Choroid plexus epithelial cell (primary cell): Measurements from ENCODE around the gene ADAM8.

Source experiments
- DNase-seq: peaks from one replicate; pipeline ENCODE4 v3.0.0-alpha.2; 2010; ENCODE audit warnings: low read depth
- H3K4me3 ChIP-seq: 2 replicates; pipeline ENCODE4 v1.5.1; 2011; ENCODE audit warnings: low read depth, mild to moderate bottlenecking, control low read depth, low read length, moderate library complexity
- CTCF ChIP-seq: conservative IDR thresholded peaks from 2 replicates; pipeline ENCODE4 v1.5.1; 2011; ENCODE audit warnings: low read depth, mild to moderate bottlenecking, control low read depth, inconsistent platforms, low read length, moderate library complexity

Gene ADAM8

GRCh38 chr10:133299224-133299623 is 22.6 kb upstream of the ADAM8 start:
- H3K4me3 ChIP-seq: no peak overlapping the region
- TF ChIP-seq CTCF: no peak
- DNase-seq: no peak

- no peak for TF ChIP-seq CTCF
- no peak for DNase-seq
- no peak overlapping the region for H3K4me3 ChIP-seq
These were observed 21.8 kb upstream of the ADAM8 start for GRCh38 chr10:133298466-133298865.

GRCh38 chr10:133297504-133297903 is 20.8 kb upstream of the ADAM8 start:
- TF ChIP-seq CTCF: no peak
- no peak for DNase-seq
- H3K4me3 ChIP-seq: no peak overlapping the region

GRCh38 chr10:133295426-133296320 is 19.0 kb upstream of the ADAM8 start:
- H3K4me3 ChIP-seq: no peak overlapping the region
- no peak for TF ChIP-seq CTCF
- DNase-seq: no peak

GRCh38 chr10:133294189-133294588 is 17.5 kb upstream of the ADAM8 start:
- DNase-seq: no peak
- TF ChIP-seq CTCF: no peak
- H3K4me3 ChIP-seq: no peak overlapping the region

- H3K4me3 ChIP-seq: no peak overlapping the region
- TF ChIP-seq CTCF: no peak
- DNase-seq: no peak
These were observed 17.1 kb upstream of the ADAM8 start for GRCh38 chr10:133293810-133294119.
